OCI-LY1 (cell line): ENCODE measurements around the gene ADGRA3.

Experiments used
- H2AFZ ChIP-seq: fragments of 200-600 bp; sonication (generic), shearing (Covaris generic); 2 replicates; pipeline ENCODE4 v1.6.0; 2014; ENCODE audit warnings: antibody characterized with exemption, mild to moderate bottlenecking, low read length
- H3F3A ChIP-seq: fragments of 200-600 bp; sonication (generic), shearing (Covaris generic); 2 replicates; pipeline ENCODE4 v1.6.0; 2014; ENCODE audit warnings: mild to moderate bottlenecking, antibody characterized with exemption, low read length, moderate library complexity; ENCODE audit not compliant: insufficient read depth
- H3K27ac ChIP-seq: fragments of 200-600 bp; sonication (generic); 2 replicates; pipeline ENCODE4 v1.5.1; 2014; ENCODE audit warnings: low read length, mixed run types, mild to moderate bottlenecking, low read depth; ENCODE audit not compliant: poor library complexity, severe bottlenecking
- H3K27me3 ChIP-seq: fragments of 200-600 bp; sonication (generic); 2 replicates; pipeline ENCODE4 v1.6.0; 2014; ENCODE audit warnings: antibody characterized with exemption, mild to moderate bottlenecking, low read length, moderate library complexity; ENCODE audit not compliant: insufficient read depth
- H3K36me3 ChIP-seq: fragments of 200-600 bp; sonication (generic); 2 replicates; pipeline ENCODE4 v1.6.1; 2014; ENCODE audit warnings: mild to moderate bottlenecking, antibody characterized with exemption, low read length, moderate library complexity, mixed read lengths; ENCODE audit not compliant: insufficient read depth
- H3K4me1 ChIP-seq: fragments of 200-600 bp; sonication (generic); 2 replicates; pipeline ENCODE4 v1.5.1; 2014; ENCODE audit warnings: mild to moderate bottlenecking, low read length, moderate library complexity; ENCODE audit not compliant: insufficient read depth, severe bottlenecking
- H3K4me2 ChIP-seq: fragments of 200-600 bp; sonication (generic), shearing (Covaris generic); 2 replicates; pipeline ENCODE4 v1.6.1; 2014; ENCODE audit warnings: low read length
- H3K4me3 ChIP-seq: fragments of 200-600 bp; sonication (generic); 2 replicates; pipeline ENCODE4 v1.5.1; 2014; ENCODE audit warnings: low read length, low read depth, mild to moderate bottlenecking, mixed read lengths; ENCODE audit not compliant: poor library complexity, severe bottlenecking
- H3K79me2 ChIP-seq: fragments of 200-600 bp; shearing (Covaris generic); 2 replicates; pipeline ENCODE4 v1.6.1; 2016; ENCODE audit warnings: mixed run types, low read length, mixed read lengths; ENCODE audit not compliant: insufficient read depth
- H3K9ac ChIP-seq: fragments of 200-600 bp; sonication (generic), shearing (Covaris generic); 2 replicates; pipeline ENCODE4 v1.6.1; 2014; ENCODE audit warnings: mild to moderate bottlenecking, low read length, mixed read lengths
- H3K9me2 ChIP-seq: fragments of 200-600 bp; sonication (generic), shearing (Covaris generic); 2 replicates; pipeline ENCODE4 v1.6.1; 2014; ENCODE audit warnings: low read depth, mild to moderate bottlenecking, low read length, mixed read lengths
- H3K9me3 ChIP-seq: fragments of 200-600 bp; shearing (Covaris generic); 2 replicates; pipeline ENCODE4 v1.6.1; 2014; ENCODE audit warnings: low read length, mixed read lengths
- H4K20me1 ChIP-seq: fragments of 200-600 bp; sonication (generic), shearing (Covaris generic); 2 replicates; pipeline ENCODE4 v1.6.0; 2016; ENCODE audit warnings: mild to moderate bottlenecking, low read length; ENCODE audit not compliant: insufficient read depth
- CTCF ChIP-seq: fragments of 200-600 bp; sonication (generic), shearing (Covaris generic); IDR thresholded peaks from 2 replicates; pipeline ENCODE4 v1.5.1; 2017; ENCODE audit warnings: mild to moderate bottlenecking, antibody characterized with exemption, low read length, moderate library complexity, mixed read lengths
- EZH2 ChIP-seq: fragments of 200-600 bp; sonication (generic), shearing (Covaris generic); IDR thresholded peaks from 2 replicates; pipeline ENCODE4 v1.8.0; 2017; ENCODE audit warnings: borderline replicate concordance, mixed run types, mild to moderate bottlenecking, antibody characterized with exemption, low read length, moderate library complexity, mixed read lengths

The ADGRA3 gene

GRCh38 chr4:22534374-22534773 is 18.5 kb upstream of the ADGRA3 start:
- no peaks in the 10 kb centered on the region for H3K9me2 ChIP-seq
- H3K79me2 ChIP-seq = no peaks in the 10 kb centered on the region
- H4K20me1 ChIP-seq = no peaks in the 10 kb centered on the region
- H3K27ac ChIP-seq = no peak overlapping the region
- H2AFZ ChIP-seq = no peak overlapping the region
- H3K9ac ChIP-seq = no peak overlapping the region
- TF ChIP-seq CTCF = no peak
- no peak for TF ChIP-seq EZH2
- H3K36me3 ChIP-seq = no peaks in the 10 kb centered on the region
- no peaks in the 10 kb centered on the region for H3K27me3 ChIP-seq
- H3K4me1 ChIP-seq = no peaks in the 10 kb centered on the region
- no peaks in the 10 kb centered on the region for H3F3A ChIP-seq
- no peak overlapping the region for H3K4me2 ChIP-seq
- no peaks in the 10 kb centered on the region for H3K9me3 ChIP-seq
- no peak overlapping the region for H3K4me3 ChIP-seq

- no peaks in the 10 kb centered on the region for H4K20me1 ChIP-seq
- H2AFZ ChIP-seq = no peak overlapping the region
- H3K4me1 ChIP-seq = no peaks in the 10 kb centered on the region
- no peaks in the 10 kb centered on the region for H3K79me2 ChIP-seq
- H3K9ac ChIP-seq = no peak overlapping the region
- TF ChIP-seq EZH2 = no peak
- no peak for TF ChIP-seq CTCF
- no peak overlapping the region for H3K27ac ChIP-seq
- no peaks in the 10 kb centered on the region for H3K27me3 ChIP-seq
- no peak overlapping the region for H3K4me3 ChIP-seq
- no peaks in the 10 kb centered on the region for H3K9me2 ChIP-seq
- no peaks in the 10 kb centered on the region for H3K36me3 ChIP-seq
- H3K4me2 ChIP-seq = no peak overlapping the region
- H3K9me3 ChIP-seq = no peaks in the 10 kb centered on the region
- no peaks in the 10 kb centered on the region for H3F3A ChIP-seq
Observed at GRCh38 chr4:22532896-22533295, 17.0 kb upstream of the ADGRA3 start.

GRCh38 chr4:22532117-22532516 is 16.3 kb upstream of the ADGRA3 start:
- Histone ChIP-seq H3K9ac (no peak overlapping the region), H3K9me3 (no peaks in the 10 kb centered on the region), H4K20me1 (no peaks in the 10 kb centered on the region), H3F3A (no peaks in the 10 kb centered on the region), H3K27me3 (no peaks in the 10 kb centered on the region), H3K79me2 (no peaks in the 10 kb centered on the region), H3K9me2 (no peaks in the 10 kb centered on the region), H3K36me3 (no peaks in the 10 kb centered on the region), H2AFZ (no peak overlapping the region), H3K4me2 (no peak overlapping the region), H3K4me3 (no peak overlapping the region), H3K4me1 (no peaks in the 10 kb centered on the region), H3K27ac (no peak overlapping the region)
- TF ChIP-seq CTCF (no peak), EZH2 (no peak)
